Measurements from ENCODE around the gene RAB27B. TPM values are rescaled to one million over a fixed set of nuclear protein-coding genes. Genes with fewer than 3 reads are reported as not detected.

The RAB27B gene
- total RNA-seq, 1 donor = 38.0 TPM

- no peak for TF ChIP-seq CTCF (IDR thresholded peaks at IDR 0.05; ENCODE audit: insufficient read depth, low read length)
- H3K4me3 ChIP-seq (ENCODE audit: low read depth, low read length) = no peak overlapping the region
- no peak for DNase-seq (ENCODE audit: low read depth)
Observed at GRCh38 chr18:54942144-54942543, 113.9 kb downstream of the RAB27B start.

DNA sequence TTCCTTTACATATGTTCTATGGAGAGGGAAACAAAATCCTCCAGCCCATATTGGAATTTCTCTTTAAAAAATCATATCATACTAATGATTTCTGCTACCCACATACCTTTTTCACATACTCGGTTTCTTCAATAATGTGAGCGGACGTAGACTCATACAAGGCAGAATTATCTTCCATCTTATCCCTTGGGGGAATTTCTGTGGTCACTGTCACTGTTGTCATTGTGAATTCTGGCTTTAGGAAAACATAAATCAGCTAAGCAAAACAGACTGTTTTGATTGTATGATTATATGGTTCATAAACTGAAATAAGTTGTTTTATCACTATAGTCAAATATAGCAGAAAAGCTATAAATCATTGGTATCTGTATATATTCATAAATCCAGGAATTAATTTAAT is 114.3 kb downstream of the RAB27B start:
- no peak for TF ChIP-seq CTCF (IDR thresholded peaks at IDR 0.05; ENCODE audit: insufficient read depth, low read length)

More for the DNA sequence above, 114.3 kb downstream of the RAB27B start:
- H3K4me3 ChIP-seq (ENCODE audit: low read depth, low read length) = no peak overlapping the region
- no peak for DNase-seq (ENCODE audit: low read depth)

Other genes with a start within 250 kb of the RAB27B start
- gene DYNAP, start 237.2 kb upstream of the RAB27B start, total RNA-seq (ENCODE audit: low replicate concordance) = not detected in 2 replicates
- 0.16 and 7.4 TPM in 2 replicates for gene CCDC68, start 131.0 kb downstream of the RAB27B start, total RNA-seq (ENCODE audit: low replicate concordance)